Measurements from ENCODE around the gene FASLG. TPM values are rescaled to one million over a fixed set of nuclear protein-coding genes. Genes with fewer than 3 reads are reported as not detected.
"Not testable (repeated sequence)": the region's sequence is repeated elsewhere in the genome, so short reads cannot be mapped to it uniquely, and the experiment has no call there.

The FASLG gene
- total RNA-seq, 4 donors from 2014 or later, result 0.68 to 2.2 TPM; not detected in 2

DNA sequence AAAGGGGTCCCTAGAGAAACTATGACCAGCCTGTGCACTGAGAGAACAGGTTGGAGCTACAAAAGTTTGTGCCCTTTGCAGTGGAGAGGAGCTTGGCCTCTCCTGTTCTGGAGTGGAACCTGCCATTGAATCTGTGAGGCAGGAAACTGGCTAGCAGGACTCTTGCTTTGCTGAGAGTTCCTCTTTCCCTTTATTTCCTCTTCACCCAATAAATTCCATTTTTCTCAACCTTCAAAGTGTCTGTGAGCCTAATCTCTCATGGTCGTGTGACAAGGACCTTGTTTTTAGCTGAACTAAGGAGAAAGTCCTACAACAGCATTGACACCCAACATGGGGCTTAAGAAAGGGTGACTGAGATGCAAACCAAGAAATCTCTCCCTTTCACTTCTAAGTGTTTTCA lies 42.7 kb upstream of the FASLG start:
- TF ChIP-seq POLR2AphosphoS5 (IDR thresholded peaks at IDR 0.05) (no peak), CTCF (IDR thresholded peaks at IDR 0.05) (no peak), EP300 (IDR thresholded peaks at IDR 0.05; ENCODE audit: low read depth) (no peak), POLR2A (IDR thresholded peaks at IDR 0.05) (no peak)
- no peak for DNase-seq
- in situ Hi-C loops (cut with MboI; ENCODE audit: low pct_ligation_motif_present in 1 of 4, low pct_unique_long_range_greater_than_20kb in 1 of 4, low sequenced_read_pairs in 3 of 4) (loop anchor here in 1 of 4 donors (10.0 kb wide), 1 partner anchor 99 kb away; no protein-coding TSS in a partner anchor), intact Hi-C loops (cut with DNase I; ENCODE audit: low total_unique reads) (no loop called here)
- Histone ChIP-seq H3K4me3 (no peak overlapping the region), H3K36me3 (no peaks in the 10 kb centered on the region), H3K27me3 (no peaks in the 10 kb centered on the region), H3K9me3 (peaks cover 6 to 13% of the 10 kb centered on the region in 2 donors), H3K27ac (no peak overlapping the region), H3K4me1 (no peaks in the 10 kb centered on the region)
- WGBS, 2 donors (ENCODE audit: low coverage in 1 of 2), result 33 to 52% methylated on average over 1 of the region's 1 CpG

- in situ Hi-C loops (cut with MboI; ENCODE audit: low pct_ligation_motif_present in 1 of 4, low pct_unique_long_range_greater_than_20kb in 1 of 4, low sequenced_read_pairs in 3 of 4), result loop anchor here in 1 of 4 donors (10.0 kb wide), 1 partner anchor 98 kb away; no protein-coding TSS in a partner anchor
- intact Hi-C loops (cut with DNase I; ENCODE audit: low total_unique reads), result no loop called here
- no peak overlapping the region for H3K27ac ChIP-seq
Measured at GRCh38 chr1:172616636-172617035, 42.3 kb upstream of the FASLG start.

DNA sequence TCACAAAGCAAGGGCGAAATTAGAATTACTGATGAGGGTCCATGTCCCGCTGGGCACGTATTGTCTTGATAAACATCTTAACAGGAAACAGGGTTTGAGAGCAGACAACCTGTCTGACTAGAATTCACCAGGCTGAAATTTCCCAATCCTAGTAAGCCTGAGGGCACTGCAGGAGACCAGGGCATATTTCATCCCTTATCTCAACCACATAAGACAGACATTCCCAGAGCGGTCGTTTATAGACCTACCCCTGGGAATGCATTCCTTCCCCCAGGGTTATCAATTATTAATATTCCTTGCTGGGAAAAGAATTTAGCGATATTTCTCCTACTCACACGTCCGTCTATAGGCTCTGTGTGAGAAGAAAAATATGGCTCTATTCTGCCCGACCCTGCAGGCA lies 38.3 kb upstream of the FASLG start:
- H3K4me3 ChIP-seq; H3K4me1 ChIP-seq; DNase-seq; in situ Hi-C loops (cut with MboI; ENCODE audit: low pct_ligation_motif_present in 1 of 4, low pct_unique_long_range_greater_than_20kb in 1 of 4, low sequenced_read_pairs in 3 of 4); intact Hi-C loops (cut with DNase I; ENCODE audit: low total_unique reads); H3K36me3 ChIP-seq; H3K27ac ChIP-seq; H3K27me3 ChIP-seq: not testable (repeated sequence)
- H3K9me3 ChIP-seq, result peaks cover 6 to 13% of the 10 kb centered on the region in 2 donors
- 88 to 90% methylated on average over 6 to 9 of the region's 9 CpGs for WGBS, 2 donors (ENCODE audit: low coverage in 1 of 2)

More at GRCh38 chr1:172616636-172617035, 42.3 kb upstream of the FASLG start:
- no peaks in the 10 kb centered on the region for H3K36me3 ChIP-seq
- H3K4me1 ChIP-seq, result no peaks in the 10 kb centered on the region
- no peaks in the 10 kb centered on the region for H3K27me3 ChIP-seq
- TF ChIP-seq POLR2AphosphoS5 (IDR thresholded peaks at IDR 0.05) (no peak), POLR2A (IDR thresholded peaks at IDR 0.05) (no peak), CTCF (IDR thresholded peaks at IDR 0.05) (no peak)
- DNase-seq, result no peak
- peaks cover 6 to 13% of the 10 kb centered on the region in 2 donors for H3K9me3 ChIP-seq
- WGBS, 2 donors (ENCODE audit: low coverage in 1 of 2), result 61 to 63% methylated on average over 2 to 3 of the region's 3 CpGs
- H3K4me3 ChIP-seq, result no peak overlapping the region

- in situ Hi-C loops (cut with MboI; ENCODE audit: low pct_ligation_motif_present in 1 of 4, low pct_unique_long_range_greater_than_20kb in 1 of 4, low sequenced_read_pairs in 3 of 4), result no loop called here
- peaks cover 6 to 13% of the 10 kb centered on the region in 2 donors for H3K9me3 ChIP-seq
- H3K4me3 ChIP-seq, result no peak overlapping the region
- intact Hi-C loops (cut with DNase I; ENCODE audit: low total_unique reads), result no loop called here
- no peak overlapping the region for H3K27ac ChIP-seq
- no peaks in the 10 kb centered on the region for H3K4me1 ChIP-seq
- 85 to 100% methylated on average over 3 of the region's 3 CpGs for WGBS, 2 donors (ENCODE audit: low coverage in 1 of 2)
- H3K27me3 ChIP-seq, result no peaks in the 10 kb centered on the region
- no peaks in the 10 kb centered on the region for H3K36me3 ChIP-seq
- no peak for DNase-seq
- TF ChIP-seq POLR2AphosphoS5 (IDR thresholded peaks at IDR 0.05) (no peak), POLR2A (IDR thresholded peaks at IDR 0.05) (no peak), CTCF (IDR thresholded peaks at IDR 0.05) (no peak), EP300 (IDR thresholded peaks at IDR 0.05; ENCODE audit: low read depth) (no peak)
Measured at GRCh38 chr1:172622541-172622940, 36.4 kb upstream of the FASLG start.

GRCh38 chr1:172623748-172624147 lies 35.2 kb upstream of the FASLG start:
- in situ Hi-C loops (cut with MboI; ENCODE audit: low pct_ligation_motif_present in 1 of 4, low pct_unique_long_range_greater_than_20kb in 1 of 4, low sequenced_read_pairs in 3 of 4), result no loop called here
- no peaks in the 10 kb centered on the region for H3K36me3 ChIP-seq
- no peak for DNase-seq
- no peak overlapping the region for H3K27ac ChIP-seq
- no peak overlapping the region for H3K4me3 ChIP-seq
- no peaks in the 10 kb centered on the region for H3K4me1 ChIP-seq
- no peaks in the 10 kb centered on the region for H3K27me3 ChIP-seq
- TF ChIP-seq EP300 (IDR thresholded peaks at IDR 0.05; ENCODE audit: low read depth) (no peak), POLR2A (IDR thresholded peaks at IDR 0.05) (no peak), CTCF (IDR thresholded peaks at IDR 0.05) (no peak), POLR2AphosphoS5 (IDR thresholded peaks at IDR 0.05) (no peak)
- intact Hi-C loops (cut with DNase I; ENCODE audit: low total_unique reads), result no loop called here
- peaks cover 6 to 13% of the 10 kb centered on the region in 2 donors for H3K9me3 ChIP-seq
- 87 to 88% methylated on average over 3 of the region's 3 CpGs for WGBS, 2 donors (ENCODE audit: low coverage in 1 of 2)
